BLaER1 treated with 17β-estradiol and CSF1 and Interleukin-3, amounts not matched to agents 10 nM and 100 nM (cell line): ENCODE data around the gene NRIP1.
A peak's percentile ranks its signal among the peaks of the same experiment; 100 is the strongest.

Experiments
- H3K27ac ChIP-seq, 11 experiments: shearing (Covaris generic); formaldehyde crosslinking; 2 replicates each; pipeline ENCODE4 v1.8.1; 2022
- H3K27me3 ChIP-seq, 11 experiments: shearing (Covaris generic); formaldehyde crosslinking; 2 replicates each; pipeline ENCODE4 v1.8.1; 2022
- H3K36me3 ChIP-seq, 11 experiments: shearing (Covaris generic); formaldehyde crosslinking; 2 replicates each; pipeline ENCODE4 v1.8.1; 2022
- H3K4me1 ChIP-seq, 10 experiments: shearing (Covaris generic); formaldehyde crosslinking; 2 replicates each; pipeline ENCODE4 v1.8.1; 2022
- H3K4me2 ChIP-seq, 11 experiments: shearing (Covaris generic); formaldehyde crosslinking; 2 replicates each; pipeline ENCODE4 v1.8.1; 2022
- H3K4me3 ChIP-seq, 10 experiments: shearing (Covaris generic); formaldehyde crosslinking; 2 replicates each; pipeline ENCODE4 v1.8.1; 2022
- H3K9ac ChIP-seq, 11 experiments: shearing (Covaris generic); formaldehyde crosslinking; 2 replicates each; pipeline ENCODE4 v1.8.1; 2022
- H3K9me3 ChIP-seq, 11 experiments: shearing (Covaris generic); formaldehyde crosslinking; replicated peaks in 1 of 11; 2 replicates each; pipeline ENCODE4 v1.8.1; 2022
- H4K20me1 ChIP-seq, 11 experiments: shearing (Covaris generic); formaldehyde crosslinking; 2 replicates each; pipeline ENCODE4 v1.8.1; 2022
- Cebpa-rat ChIP-seq, 11 experiments: shearing (Covaris generic); IDR thresholded peaks; 2 replicates each; pipeline ENCODE4 v1.8.1; 2022

NRIP1 gene

GRCh38 chr21:14995695-14996490 lies 68.9 kb downstream of the NRIP1 start:
- TF ChIP-seq Cebpa-rat (IDR thresholded peaks at IDR 0.05): no peak
- H3K27ac ChIP-seq: no peak overlapping the region
- H3K27me3 ChIP-seq: no peaks in the 10 kb centered on the region
- H3K4me3 ChIP-seq: no peak overlapping the region
- no peaks in the 10 kb centered on the region for H3K9me3 ChIP-seq
- H3K4me2 ChIP-seq: no peak overlapping the region
- peaks cover 61 to 100% (median 97%) of the 10 kb centered on the region in 11 experiments; a peak in 20 of 22 replicates for H4K20me1 ChIP-seq
- no peak overlapping the region for H3K9ac ChIP-seq
- H3K36me3 ChIP-seq: peaks cover 41 to 93% (median 70%) of the 10 kb centered on the region in 11 experiments; a peak in 21 of 22 replicates
- peaks cover 5 to 52% (median 14%) of the 10 kb centered on the region in 10 experiments; a peak in 15 of 20 replicates for H3K4me1 ChIP-seq

GRCh38 chr21:14995226-14995625 lies 69.6 kb downstream of the NRIP1 start:
- H4K20me1 ChIP-seq: peaks cover 65 to 100% (median 95%) of the 10 kb centered on the region in 11 experiments; a peak in 20 of 22 replicates
- H3K4me3 ChIP-seq: no peak overlapping the region
- peaks cover 48 to 95% (median 77%) of the 10 kb centered on the region in 11 experiments for H3K36me3 ChIP-seq
- H3K9me3 ChIP-seq: no peaks in the 10 kb centered on the region
- H3K27ac ChIP-seq: no peak overlapping the region
- no peak overlapping the region for H3K9ac ChIP-seq
- no peaks in the 10 kb centered on the region for H3K27me3 ChIP-seq
- peaks cover 5 to 49% (median 13%) of the 10 kb centered on the region in 10 experiments; a peak in 15 of 20 replicates for H3K4me1 ChIP-seq
- H3K4me2 ChIP-seq: no peak overlapping the region
- no peak for TF ChIP-seq Cebpa-rat (IDR thresholded peaks at IDR 0.05)

GRCh38 chr21:14993115-14993514 lies 71.7 kb downstream of the NRIP1 start:
- Histone ChIP-seq H4K20me1 (peaks cover 51 to 100% (median 92%) of the 10 kb centered on the region in 11 experiments; a peak in 20 of 22 replicates), H3K27me3 (no peaks in the 10 kb centered on the region), H3K27ac (no peak overlapping the region), H3K36me3 (peaks cover 61 to 96% (median 83%) of the 10 kb centered on the region in 11 experiments), H3K4me2 (peak overlapping the region in 2 of 11 experiments; percentile 26 to 35; a peak in 2 of 22 replicates), H3K9me3 (no peaks in the 10 kb centered on the region), H3K9ac (no peak overlapping the region), H3K4me1 (peaks cover 5 to 40% (median 13%) of the 10 kb centered on the region in 10 experiments; a peak in 14 of 20 replicates), H3K4me3 (no peak overlapping the region)
- no peak for TF ChIP-seq Cebpa-rat (IDR thresholded peaks at IDR 0.05)

DNA sequence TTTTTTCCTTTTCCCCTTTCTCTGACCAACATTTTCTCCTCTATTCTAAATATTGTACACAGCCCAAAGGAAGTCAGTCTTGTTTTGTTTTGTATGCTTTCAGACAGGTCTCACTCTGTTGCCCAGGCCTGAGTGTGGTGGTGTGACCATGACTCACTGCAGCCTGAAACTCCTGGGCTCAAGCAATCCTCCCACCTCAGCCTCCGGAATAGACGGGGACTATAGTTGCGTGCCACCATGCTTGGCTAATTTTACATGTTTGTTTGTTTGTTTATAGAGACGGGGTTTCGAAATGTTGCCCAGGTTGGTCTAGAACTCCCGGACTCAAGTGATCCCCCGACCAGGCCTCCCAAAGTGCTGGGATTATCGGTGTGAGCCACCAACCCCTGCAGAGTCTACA lies 72.8 kb downstream of the NRIP1 start:
- Histone ChIP-seq H3K27me3 (no peaks in the 10 kb centered on the region), H4K20me1 (peaks cover 51 to 100% (median 95%) of the 10 kb centered on the region in 11 experiments; a peak in 20 of 22 replicates), H3K9me3 (0 out of 22 replicates have a peak, but pooled peaks cover 0 to 4% (median 0%) of the 10 kb centered on the region in 11 experiments), H3K4me3 (no peak overlapping the region), H3K9ac (no peak overlapping the region), H3K27ac (peak overlapping the region in 3 of 11 experiments; percentile 4 to 38 (median 30); a peak in 2 of 22 replicates), H3K4me1 (peaks cover 5 to 35% (median 13%) of the 10 kb centered on the region in 10 experiments; a peak in 14 of 20 replicates), H3K4me2 (peak overlapping the region in 6 of 11 experiments; percentile 2 to 47 (median 21); a peak in 5 of 22 replicates), H3K36me3 (peaks cover 73 to 100% (median 90%) of the 10 kb centered on the region in 11 experiments)
- no peak for TF ChIP-seq Cebpa-rat (IDR thresholded peaks at IDR 0.05)

DNA sequence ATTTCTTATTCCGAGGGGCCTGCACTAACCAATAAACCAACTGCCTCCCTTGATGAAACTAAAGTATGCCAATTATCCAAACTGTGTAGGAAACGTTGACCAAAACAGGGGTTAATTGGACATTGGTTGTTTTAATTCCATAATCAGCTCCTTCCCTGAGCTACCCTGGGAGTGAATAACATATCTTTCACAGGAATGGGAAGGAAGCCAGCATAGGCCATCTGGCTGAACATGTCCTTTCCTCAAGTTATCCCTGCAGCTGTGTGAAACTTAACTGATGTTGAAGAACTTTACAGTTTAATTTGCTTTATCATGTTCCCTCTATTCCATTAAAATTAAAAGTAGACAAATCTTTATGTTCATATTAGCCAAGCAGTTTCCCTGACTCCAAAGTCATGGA lies 75.4 kb downstream of the NRIP1 start:
- Histone ChIP-seq H4K20me1 (peaks cover 34 to 100% (median 85%) of the 10 kb centered on the region in 11 experiments; a peak in 20 of 22 replicates), H3K4me3 (no peak overlapping the region), H3K36me3 (peaks cover 73 to 100% (median 92%) of the 10 kb centered on the region in 11 experiments), H3K9ac (no peak overlapping the region), H3K27ac (no peak overlapping the region), H3K4me2 (no peak overlapping the region), H3K4me1 (peaks cover 5 to 35% (median 13%) of the 10 kb centered on the region in 10 experiments; a peak in 14 of 20 replicates), H3K9me3 (peaks cover 0 to 8% (median 5%) of the 10 kb centered on the region in 11 experiments; a peak in 8 of 22 replicates), H3K27me3 (no peaks in the 10 kb centered on the region)
- TF ChIP-seq Cebpa-rat (IDR thresholded peaks at IDR 0.05): no peak

DNA sequence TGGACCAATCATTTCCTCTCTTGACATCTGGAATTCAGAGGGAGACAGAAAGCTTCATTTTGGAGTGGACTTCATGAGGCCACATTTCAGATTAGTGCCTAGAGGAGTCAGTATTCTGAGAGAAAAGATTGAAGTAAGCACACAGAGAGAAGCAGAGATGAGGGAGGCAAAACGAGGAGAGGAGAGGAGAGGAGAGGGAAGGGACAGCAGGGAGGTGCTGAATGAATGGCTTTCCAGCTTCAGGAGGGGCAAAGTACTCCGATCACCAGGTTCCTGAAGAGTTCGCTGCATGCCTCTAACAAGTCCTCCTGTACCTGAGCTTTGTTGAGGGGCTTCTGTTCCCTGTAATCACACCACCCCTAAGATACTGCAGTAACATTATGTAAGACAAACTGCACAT lies 76.0 kb downstream of the NRIP1 start:
- no peak overlapping the region for H3K4me3 ChIP-seq
- H3K27ac ChIP-seq: no peak overlapping the region
- no peak for TF ChIP-seq Cebpa-rat (IDR thresholded peaks at IDR 0.05)
- H4K20me1 ChIP-seq: peaks cover 30 to 100% (median 84%) of the 10 kb centered on the region in 11 experiments; a peak in 20 of 22 replicates
- peaks cover 77 to 100% (median 93%) of the 10 kb centered on the region in 11 experiments for H3K36me3 ChIP-seq
- H3K27me3 ChIP-seq: no peaks in the 10 kb centered on the region
- no peak overlapping the region for H3K4me2 ChIP-seq
- H3K4me1 ChIP-seq: peaks cover 5 to 32% (median 13%) of the 10 kb centered on the region in 10 experiments; a peak in 14 of 20 replicates
- no peak overlapping the region for H3K9ac ChIP-seq
- peaks cover 0 to 14% (median 5%) of the 10 kb centered on the region in 11 experiments; a peak in 9 of 22 replicates for H3K9me3 ChIP-seq

DNA sequence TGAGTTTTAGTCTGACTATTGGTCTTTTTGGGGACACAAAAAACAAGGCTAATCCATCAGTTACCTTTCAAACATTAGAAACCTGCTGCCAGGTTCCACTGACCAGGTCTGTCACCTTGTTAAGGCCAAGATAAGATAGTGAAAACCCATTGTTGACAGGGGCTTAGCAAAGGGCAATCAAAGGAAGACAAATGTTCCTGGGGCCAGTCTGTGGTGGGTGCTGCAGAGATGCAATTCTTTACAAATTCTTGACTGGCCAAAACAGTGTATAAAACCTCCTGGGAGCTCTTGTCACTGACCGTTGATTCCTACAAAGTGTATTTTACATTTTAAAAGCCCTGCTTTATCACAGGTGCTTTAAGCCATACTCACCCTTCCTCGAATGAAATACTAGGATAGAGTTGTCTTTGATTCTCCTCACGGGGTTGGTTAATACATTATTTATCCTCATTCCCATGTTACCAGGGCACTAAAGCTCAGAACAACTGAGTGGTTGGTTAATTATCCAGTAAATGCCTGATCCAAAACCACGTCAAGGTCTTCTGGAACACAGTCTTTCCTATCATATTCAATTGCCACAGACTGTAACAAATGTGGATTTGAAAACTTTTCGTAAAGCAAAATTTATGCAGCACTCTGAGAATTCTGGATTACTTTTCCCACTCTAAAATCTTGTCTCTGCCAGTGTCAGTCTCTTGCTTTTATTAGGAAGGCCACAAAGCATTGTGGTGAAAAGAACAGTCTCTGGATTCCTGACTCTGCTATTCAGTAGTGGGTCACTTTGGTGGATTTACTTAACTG lies 77.2 kb downstream of the NRIP1 start:
- no peak for TF ChIP-seq Cebpa-rat (IDR thresholded peaks at IDR 0.05)
- Histone ChIP-seq H3K9ac (no peak overlapping the region), H3K27ac (no peak overlapping the region), H3K4me1 (peaks cover 5 to 28% (median 10%) of the 10 kb centered on the region in 10 experiments; a peak in 13 of 20 replicates), H3K36me3 (peaks cover 71 to 100% (median 91%) of the 10 kb centered on the region in 11 experiments), H3K9me3 (peaks cover 0 to 16% (median 7%) of the 10 kb centered on the region in 11 experiments; a peak in 9 of 22 replicates), H3K4me3 (no peak overlapping the region), H3K4me2 (no peak overlapping the region), H4K20me1 (peaks cover 30 to 100% (median 83%) of the 10 kb centered on the region in 11 experiments; a peak in 21 of 22 replicates), H3K27me3 (no peaks in the 10 kb centered on the region)

DNA sequence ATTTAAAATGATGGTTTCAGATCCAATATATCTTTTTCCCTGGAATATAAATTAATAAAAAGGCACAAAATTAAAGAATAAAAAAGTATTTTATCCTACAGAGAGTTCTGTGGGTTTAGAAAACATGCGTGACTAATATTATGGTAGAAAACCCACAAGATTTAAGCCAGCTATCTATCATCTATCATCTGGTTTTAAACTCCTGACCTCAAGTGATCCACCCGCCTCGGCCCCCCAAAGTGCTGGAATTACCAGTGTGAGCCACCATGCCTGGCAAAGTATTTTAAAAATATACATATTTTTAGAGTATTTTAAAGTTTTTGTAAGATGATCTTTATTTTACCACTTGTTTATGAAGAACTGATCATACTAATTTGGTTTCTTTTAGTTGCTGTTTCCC lies 79.5 kb downstream of the NRIP1 start:
- Histone ChIP-seq H4K20me1 (peaks cover 28 to 100% (median 83%) of the 10 kb centered on the region in 11 experiments; a peak in 21 of 22 replicates), H3K27ac (no peak overlapping the region), H3K4me1 (peaks cover 0 to 15% (median 0%) of the 10 kb centered on the region in 10 experiments; a peak in 4 of 20 replicates), H3K27me3 (no peaks in the 10 kb centered on the region), H3K9ac (no peak overlapping the region), H3K36me3 (peaks cover 63 to 98% (median 85%) of the 10 kb centered on the region in 11 experiments), H3K4me2 (no peak overlapping the region), H3K9me3 (peaks cover 0 to 16% (median 7%) of the 10 kb centered on the region in 11 experiments; a peak in 9 of 22 replicates), H3K4me3 (no peak overlapping the region)
- no peak for TF ChIP-seq Cebpa-rat (IDR thresholded peaks at IDR 0.05)
